ENCODE results near the gene OBP2A.

- TF ChIP-seq, protein P1, sequence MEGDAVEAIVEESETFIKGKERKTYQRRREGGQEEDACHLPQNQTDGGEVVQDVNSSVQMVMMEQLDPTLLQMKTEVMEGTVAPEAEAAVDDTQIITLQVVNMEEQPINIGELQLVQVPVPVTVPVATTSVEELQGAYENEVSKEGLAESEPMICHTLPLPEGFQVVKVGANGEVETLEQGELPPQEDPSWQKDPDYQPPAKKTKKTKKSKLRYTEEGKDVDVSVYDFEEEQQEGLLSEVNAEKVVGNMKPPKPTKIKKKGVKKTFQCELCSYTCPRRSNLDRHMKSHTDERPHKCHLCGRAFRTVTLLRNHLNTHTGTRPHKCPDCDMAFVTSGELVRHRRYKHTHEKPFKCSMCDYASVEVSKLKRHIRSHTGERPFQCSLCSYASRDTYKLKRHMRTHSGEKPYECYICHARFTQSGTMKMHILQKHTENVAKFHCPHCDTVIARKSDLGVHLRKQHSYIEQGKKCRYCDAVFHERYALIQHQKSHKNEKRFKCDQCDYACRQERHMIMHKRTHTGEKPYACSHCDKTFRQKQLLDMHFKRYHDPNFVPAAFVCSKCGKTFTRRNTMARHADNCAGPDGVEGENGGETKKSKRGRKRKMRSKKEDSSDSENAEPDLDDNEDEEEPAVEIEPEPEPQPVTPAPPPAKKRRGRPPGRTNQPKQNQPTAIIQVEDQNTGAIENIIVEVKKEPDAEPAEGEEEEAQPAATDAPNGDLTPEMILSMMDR (conservative IDR thresholded peaks at IDR 0.05 in 1 of 2, IDR thresholded peaks at IDR 0.05 in 1 of 2; ENCODE audit: extremely low read depth in 1 of 2, insufficient read depth in 1 of 2, low read depth in 1 of 2, low read length in 2 of 2): no peak
- TF ChIP-seq EZH2 (IDR thresholded peaks at IDR 0.05; ENCODE audit: borderline replicate concordance, low read length): no peak
Observed at GRCh38 chr9:135536216-135536615, 9.7 kb upstream of the OBP2A start.

Measured in mammary epithelial cell (primary cell).